HG03565 (cell line): ENCODE measurements around the gene ZNF784.
A peak's percentile ranks its signal among the peaks of the same experiment; 100 is the strongest.

ENCODE experiments used
- ATAC-seq: cut with Tn5 transposase; IDR thresholded peaks from one replicate; pipeline ENCODE4 v1.9.1; 2021; ENCODE audit warnings: mild to moderate bottlenecking, moderate library complexity; ENCODE audit not compliant: unreplicated experiment

ZNF784 gene

DNA sequence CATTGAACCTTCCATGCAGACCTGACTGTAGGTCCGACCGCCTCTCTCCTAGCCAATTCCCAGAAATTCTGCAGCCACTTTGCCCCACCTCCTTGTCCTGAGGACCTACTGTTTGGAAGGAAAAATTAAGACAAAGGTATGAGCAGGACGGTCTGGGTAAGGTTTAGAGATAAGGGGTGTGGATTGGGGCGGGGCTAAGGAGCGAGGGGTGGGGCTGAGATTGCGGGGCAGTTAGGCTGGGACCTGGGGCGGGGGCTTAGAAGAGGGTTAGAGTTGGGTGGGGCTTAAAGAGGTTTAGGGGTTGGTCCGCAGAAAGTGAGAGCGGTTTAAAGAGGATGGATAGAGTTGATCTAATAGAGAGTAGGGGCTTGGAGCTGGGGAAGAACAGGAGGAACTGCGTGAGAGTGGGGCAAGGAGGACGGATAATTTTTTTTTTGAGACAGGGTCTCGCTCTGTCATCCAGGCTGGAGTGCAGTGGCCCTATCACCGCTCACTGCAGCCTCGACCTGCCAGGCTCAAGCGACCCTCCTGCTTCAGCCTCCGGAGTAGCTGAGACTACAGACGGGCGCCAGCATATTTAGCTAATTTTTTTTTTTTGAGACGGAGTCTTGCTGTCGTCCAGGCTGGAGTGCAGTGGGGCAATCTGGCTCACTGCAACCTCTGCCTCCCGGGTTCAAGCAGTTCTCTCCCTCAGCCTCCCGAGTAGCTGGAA is 20.6 kb downstream of the ZNF784 start:
- ATAC-seq = no peak

DNA sequence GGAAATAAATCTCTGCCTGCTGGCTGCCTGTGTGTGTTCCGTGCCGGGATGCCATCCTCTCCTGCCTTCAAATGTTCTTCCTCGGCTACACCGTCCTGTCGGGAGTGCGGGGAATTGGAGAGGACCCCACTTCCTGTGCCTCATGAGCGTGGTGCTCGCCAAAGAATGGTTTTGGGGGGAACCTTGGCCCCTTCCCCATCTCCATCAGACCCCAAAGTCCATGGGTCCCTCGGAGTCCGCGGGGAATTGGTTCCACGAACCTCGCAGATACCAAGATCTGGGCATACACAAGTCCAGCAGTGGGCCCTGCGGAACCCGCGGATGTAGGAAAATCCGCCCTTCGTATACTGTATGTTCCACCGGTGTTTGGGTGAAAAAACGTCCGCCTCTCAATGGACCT is 21.3 kb downstream of the ZNF784 start:
- no peak for ATAC-seq

DNA sequence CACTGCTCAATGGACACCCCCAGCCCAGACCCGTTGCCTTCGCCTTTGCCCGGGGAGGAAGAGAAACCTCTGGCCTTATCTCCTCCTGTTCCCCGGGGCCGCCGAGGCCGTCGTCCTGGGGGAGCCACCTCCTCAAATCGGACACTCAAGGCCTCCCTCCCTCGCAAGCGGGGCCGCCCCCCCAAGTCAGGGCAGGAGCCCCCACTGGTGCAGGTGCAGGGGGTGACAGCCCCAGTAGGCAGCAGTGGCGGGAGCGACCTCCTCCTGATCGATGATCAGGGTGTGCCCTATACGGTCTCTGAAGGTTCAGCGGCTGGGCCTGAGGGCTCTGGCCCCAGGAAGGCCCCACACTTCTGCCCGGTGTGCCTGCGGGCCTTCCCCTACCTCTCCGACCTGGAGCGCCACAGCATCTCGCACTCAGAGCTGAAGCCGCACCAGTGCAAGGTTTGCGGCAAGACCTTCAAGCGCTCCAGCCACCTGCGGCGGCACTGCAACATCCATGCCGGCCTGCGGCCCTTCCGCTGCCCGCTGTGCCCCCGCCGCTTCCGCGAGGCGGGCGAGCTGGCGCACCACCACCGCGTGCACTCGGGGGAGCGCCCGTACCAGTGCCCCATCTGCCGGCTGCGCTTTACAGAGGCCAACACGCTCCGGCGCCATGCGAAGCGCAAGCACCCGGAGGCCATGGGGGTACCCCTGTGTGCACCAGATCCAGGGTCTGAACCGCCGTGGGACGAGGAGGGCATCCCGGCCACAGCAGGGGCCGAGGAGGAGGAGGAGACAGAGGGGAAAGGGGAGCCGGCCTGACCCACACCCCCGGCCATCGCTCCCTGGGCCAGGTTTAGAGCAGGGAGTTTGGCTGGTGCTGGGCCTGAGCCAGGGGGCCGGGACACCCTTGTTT is 22.0 kb downstream of the ZNF784 start:
- ATAC-seq = no peak

DNA sequence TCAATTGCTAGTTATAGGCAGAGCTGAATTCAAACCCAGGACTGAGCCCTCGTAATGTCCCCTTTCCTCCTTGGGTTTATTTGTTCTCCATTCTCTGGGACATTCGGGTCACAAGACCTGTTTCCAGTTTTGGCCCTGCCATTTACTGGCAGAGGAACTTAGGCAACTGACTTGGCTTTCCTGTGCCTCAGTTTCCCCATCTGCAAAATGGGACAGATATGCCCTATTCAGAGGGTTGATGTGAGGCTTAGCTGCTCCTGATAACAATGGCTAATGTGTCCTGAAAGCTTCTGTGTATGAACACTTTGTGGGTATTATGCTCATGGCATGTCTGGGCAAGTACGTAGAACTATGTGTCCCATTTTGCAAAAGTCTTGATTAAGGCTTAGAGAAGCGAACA is 23.3 kb downstream of the ZNF784 start:
- no peak for ATAC-seq

DNA sequence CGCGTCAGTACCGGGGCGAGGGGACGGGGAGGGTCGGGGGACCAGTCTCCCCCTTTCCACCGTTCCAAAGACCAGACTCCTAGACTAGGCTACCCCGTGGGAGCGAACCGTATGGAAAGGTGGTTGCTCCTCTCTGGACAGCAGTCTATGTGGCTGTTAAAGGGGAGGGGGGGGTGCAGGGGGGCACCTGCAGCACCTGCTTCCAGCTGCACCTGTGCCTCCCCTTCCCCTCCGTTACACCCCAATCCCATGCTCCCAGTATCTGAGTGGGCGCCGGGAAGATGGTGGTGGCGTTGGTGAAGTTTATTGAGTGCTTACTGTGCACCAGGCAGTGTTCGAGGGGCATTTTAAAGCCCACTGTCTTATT is 23.7 kb downstream of the ZNF784 start:
- ATAC-seq = no peak

DNA sequence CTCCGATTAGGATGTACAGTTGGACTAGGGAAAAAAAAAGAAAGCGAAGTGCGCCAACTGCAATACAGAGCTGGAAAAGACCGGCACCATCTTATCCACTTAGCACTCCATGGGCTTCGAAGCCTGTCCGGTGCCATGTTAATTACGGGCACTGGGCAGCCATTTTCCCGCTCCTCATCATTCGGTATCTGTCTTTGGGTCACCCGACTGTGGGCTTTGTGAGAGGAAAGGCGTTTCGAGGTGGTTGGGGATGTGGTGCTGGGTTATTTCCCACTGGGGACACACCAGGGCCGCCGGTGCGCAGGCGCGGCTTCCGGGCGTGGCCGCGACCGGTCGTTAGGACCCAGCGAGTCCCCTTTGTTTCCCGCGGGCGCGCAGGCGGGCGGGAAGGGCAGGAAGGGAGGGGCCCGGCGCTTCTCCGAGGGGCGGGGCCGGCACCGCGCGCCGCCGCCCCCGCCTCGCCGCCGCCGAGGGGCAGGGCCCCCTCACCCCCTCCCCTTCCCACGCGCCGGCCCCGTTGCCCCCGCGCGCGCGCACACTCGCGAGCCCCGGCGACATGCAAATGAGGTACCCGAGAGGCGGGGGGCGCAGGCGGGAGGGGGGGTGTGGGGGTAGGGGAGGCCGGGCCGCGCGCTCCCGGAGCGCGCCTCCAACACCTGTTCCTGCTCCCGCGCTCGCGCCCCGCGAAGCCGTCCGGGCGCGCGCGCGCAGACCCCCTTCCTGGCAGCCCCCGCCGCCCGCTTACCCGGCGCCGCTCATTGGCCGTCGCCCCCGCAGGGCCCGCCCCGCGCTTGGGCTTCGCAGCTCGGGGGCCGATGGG is 24.3 kb downstream of the ZNF784 start, which contains the start of gene ZNF524:
Gene ZNF524, plus strand, starts transcription at position 447 of the 820 bp plus-strand sequence. CDS start 1,825 bp downstream, outside the sequence.
- ATAC-seq = peak; percentile 28

DNA sequence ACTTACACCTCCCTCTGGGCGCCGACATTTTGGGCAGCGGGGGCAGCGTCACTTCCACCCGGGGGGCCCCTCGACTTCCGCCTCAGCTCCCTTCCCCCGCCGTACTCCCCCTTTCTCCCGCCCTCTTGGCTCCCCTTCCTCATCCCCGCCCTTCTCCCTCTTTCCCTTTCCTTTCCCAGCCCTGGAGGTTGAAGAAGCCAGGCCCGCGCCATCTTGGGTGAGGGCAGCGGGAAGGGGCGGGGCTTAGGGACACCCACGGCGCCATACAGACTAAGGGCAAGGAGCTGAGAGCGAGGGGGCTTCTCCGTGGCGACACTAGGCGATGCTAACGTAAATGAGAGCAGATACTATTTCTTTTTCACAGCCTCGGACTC is 24.9 kb downstream of the ZNF784 start, which contains the start of gene FIZ1:
Gene FIZ1, minus strand, starts transcription at position 50 of the 374 bp plus-strand sequence. CDS start 1,652 bp downstream, outside the sequence.
- ATAC-seq = peak; percentile 22

DNA sequence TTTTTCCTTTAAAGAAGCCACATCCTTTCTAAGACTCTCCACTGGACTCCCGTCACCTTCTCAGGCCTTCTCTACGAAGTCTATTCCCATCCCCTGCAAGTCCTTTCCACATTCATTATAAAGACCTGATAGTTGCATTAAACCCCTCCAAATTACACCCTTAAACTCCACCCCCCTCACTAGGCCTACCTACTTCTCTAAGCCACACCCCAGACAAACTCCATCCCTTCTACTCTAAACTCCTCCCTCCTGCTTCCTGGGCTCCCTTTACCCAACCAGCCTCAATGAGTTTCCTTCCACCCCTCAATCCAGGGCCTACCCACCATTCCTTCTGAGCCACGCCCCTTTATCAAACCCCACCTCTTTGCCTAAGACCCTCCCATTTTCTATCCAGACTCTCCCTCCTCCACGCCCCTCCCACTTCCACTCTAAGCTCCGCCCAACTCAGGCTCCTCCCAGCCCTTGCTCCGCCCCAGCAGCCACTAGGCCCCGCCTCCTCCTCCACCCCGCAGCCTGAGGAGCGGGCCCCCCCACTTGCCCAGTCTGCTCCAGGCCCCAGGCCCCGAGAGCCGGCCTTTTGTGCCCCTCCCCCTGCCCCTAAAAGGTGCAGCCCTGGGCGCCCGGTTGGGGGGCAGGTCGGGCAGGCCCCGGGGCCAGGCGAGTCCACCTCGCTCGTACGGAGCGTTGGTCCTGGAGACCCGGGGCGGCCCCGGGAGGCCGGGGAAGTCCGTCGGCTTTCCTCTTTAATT is 25.5 kb downstream of the ZNF784 start:
- ATAC-seq = peak; percentile 47

DNA sequence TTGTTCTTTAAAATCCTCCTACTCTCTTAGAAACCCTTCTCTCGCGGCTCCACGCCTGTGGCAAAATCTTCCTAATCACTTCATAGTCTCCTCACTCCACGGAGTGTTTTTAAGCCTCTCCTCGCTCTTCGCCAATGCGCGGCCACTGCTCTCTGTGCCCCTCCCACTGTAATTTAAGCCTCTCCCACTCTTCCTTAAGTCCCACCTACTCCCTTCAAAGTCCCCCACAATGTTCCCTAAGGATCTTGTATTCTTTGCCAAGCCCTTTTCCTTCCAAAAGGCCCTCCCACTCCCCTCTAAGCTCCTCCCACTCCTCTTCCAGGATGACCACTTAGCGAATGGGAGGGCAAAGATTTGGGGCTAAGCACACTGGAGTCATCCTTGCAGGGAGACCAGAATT is 26.3 kb downstream of the ZNF784 start:
- ATAC-seq = no peak

DNA sequence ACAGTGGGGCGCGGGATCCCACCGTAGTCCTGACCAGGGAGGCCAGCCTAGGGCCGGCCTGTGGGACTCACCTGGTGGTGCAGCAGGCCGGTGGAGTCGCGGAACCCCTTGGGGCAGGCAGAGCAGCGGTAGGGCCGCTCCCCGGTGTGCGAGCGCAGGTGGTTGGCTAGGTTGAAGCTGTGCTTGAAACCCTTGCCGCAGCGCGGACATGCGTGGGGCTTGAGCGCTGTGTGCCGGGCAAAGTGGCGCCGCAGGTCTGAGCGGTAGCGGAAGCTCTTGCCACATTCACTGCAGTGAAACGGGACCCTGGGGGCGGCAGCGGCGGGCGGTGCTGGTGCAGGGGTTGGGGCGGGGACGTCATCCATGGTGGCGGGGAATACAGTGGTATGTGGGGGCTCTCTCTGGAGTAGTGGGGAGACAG is 26.9 kb downstream of the ZNF784 start:
- no peak for ATAC-seq

DNA sequence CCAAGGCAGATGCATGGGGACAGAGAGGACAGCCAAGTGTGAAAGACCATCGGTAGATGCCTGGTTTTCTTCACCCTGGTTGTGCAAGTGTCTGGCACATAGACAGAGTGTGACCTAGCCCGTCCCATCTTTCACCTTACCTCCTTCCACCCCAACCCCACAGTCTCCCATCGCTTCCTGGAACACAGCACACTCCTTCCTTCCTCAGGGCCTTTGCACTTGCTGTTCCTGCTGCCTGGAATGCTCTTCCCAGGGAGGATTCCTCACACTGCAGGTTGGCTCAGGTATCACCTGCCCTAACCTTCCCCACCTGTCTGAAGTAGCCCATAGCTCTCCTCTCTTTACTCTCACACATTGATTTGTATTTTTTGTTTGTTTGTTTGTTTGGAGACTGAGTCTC is 28.1 kb downstream of the ZNF784 start:
- ATAC-seq = no peak

DNA sequence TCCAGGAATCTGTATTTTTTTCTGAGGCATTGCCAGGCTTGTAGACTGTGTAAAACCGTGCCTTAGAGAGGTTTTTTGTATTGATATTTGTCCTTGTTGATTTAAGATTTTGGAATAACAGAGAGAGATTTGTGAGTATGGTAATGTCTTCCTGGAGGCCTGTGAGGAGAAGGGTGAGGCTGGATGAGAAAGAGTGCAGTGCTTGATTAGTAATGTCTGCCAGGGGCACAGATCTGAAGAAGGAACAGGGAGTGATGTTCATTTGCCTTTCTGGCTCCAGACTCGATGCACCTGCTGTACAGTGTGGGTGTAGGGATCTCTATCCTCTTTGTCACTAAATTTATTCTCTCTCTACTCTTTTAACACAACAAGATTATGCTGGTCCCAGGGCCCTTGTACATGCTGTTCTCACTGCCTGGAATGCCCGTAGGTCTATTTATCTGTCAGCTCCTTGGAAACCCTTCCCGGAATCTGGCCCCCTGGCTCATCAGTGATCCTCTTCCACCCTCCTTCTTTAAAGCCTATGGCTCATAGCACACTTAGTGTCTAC is 29.3 kb downstream of the ZNF784 start:
- ATAC-seq = no peak

DNA sequence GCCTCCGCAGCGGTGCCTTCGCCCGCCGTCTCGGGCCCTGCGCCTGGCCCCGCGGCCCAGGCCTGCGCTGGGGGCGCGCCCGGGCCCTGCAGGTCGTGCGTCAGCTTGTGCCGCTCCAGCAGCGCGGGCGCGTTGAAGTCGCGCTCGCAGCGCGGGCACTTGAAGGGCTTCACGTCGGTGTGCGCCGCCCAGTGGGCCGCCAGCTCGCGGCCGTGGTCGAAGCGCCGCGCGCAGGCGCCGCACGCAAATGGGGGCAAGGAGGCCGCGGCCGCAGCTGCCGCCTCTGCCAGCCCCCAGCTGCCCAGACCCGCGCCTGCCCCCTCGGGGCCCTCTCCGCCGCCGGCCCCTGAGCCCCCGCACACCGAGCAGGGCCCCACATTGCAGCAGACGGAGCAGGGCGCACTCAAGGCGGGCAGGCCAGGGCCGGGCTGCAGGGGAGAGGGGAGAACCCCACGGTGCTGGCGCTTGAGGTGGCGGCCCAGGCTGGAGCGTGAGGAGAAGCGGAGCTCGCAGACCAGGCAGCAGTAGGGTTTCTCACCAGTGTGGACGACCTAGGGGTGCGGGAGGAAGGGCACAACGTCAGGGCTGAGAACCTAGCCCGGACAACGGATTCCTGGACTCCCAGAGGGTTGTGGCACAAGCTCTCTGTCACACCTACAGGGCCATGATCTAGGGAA is 31.1 kb downstream of the ZNF784 start:
- ATAC-seq = no peak

DNA sequence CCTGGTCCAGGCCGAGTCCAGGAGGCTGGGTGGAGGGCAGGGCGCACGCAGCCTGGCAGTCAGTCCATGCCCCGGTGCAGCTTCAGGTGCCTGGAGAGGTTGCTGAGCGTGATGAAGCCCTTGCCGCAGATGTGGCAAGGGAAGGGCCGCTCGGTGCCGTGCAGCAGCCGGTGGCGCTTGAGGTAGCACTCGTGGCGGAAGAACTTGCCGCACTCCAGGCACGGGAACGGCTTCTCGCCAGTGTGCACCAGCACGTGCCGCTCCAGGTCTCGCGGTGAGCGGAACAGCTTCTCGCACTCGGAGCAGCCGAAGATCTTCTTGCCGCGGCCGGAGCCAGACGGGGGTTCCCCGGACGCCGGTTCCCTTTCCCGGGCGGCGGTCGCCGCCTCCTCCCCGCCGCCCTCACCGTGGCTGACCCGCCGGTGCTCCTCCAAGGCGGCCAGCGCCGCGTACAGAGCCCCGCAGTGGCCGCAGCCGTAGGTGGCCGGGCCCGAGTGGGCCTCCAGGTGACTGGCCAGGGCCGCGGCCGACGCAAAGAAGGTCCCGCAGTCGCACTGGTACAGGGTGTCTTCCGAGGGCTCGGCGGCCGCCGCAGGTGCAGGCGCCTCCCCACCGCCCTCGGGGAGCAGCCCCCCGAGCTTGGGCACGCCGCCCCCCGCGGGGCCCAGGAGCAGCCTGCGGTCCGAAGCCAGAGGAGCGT is 31.8 kb downstream of the ZNF784 start:
- ATAC-seq = no peak

DNA sequence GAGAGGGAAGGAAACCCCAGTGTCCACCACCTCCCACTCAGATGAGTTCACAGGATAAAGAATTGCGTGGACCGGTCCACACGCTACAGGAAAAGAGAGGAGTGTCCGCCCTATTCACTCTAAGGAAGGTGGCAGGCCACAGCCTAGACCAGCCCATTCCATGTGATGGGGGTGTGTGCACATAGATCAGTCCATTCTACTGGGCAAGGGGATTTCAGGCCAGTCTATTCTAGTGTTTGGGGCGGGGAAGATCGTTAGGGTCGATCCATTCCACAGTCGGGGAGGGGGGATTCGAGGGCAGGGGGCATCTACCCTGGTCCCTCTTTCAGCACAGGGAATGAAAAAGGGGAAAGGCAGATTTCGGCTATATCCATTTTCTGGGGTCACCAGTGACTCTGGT is 32.8 kb downstream of the ZNF784 start:
- ATAC-seq = no peak

DNA sequence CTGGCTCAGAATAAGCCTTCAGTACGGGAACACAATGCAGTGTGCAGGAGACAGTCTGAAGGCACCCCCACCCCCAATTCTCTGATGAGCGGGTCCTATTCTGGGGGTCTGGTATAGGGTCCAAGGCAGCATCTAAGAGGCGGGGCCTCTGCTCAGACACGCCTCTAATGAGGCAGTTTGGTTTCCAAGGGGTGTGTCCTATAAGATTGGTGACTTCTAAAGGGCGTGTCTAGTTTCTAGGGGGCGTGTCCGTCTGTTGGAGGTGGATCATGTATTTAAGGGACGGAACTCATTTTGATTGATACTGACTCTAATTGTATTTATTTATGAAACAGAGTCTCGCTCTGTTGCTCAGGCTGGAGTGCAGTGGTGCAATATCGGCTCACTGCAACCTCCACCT is 33.7 kb downstream of the ZNF784 start:
- no peak for ATAC-seq

DNA sequence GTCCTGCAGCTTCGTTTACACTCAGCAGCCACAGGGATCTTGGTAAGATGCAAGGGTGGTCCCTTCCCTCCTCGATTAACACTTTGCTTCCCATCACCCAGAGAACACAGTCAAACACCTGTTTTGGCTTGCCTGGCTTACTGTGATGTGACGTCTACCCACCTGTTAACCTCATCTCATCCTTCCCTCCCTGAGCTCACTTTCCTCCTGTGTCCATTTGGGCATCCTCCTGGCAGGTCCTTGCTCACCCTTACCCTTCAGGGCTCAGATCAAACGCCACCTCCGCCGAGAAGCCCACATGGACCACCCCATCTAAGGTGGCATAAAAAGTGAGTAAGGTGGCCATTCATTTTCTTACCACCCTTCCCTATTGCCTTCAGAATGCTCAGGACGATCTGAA is 34.3 kb downstream of the ZNF784 start:
- no peak for ATAC-seq

DNA sequence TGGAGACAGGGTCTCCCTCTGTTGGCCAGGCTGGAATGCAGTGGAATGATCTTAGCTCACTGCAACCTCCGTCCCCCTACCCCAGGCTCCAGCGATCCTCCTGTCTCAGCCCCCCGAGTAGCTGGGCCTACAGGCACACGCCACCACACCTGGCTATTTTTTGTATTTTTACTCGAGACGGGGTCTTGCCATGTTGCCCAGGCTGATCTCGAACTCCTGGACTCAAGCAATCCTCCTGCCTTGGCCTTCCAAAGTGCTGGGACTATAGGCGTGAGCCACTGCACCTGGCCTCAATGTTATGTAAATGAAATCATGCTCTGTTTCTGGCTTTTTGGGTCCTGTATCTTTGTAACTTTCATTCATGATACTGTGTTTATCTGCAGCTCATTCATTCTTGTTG is 35.6 kb downstream of the ZNF784 start:
- ATAC-seq = no peak
